GM12873 (cell line): ENCODE measurements around the gene CCR3.

ENCODE experiments used
- CTCF ChIP-seq: IDR thresholded peaks from 2 replicates; pipeline ENCODE4 v1.5.1; 2012; ENCODE audit warnings: low read depth, mild to moderate bottlenecking, moderate library complexity, low read length, control low read depth; ENCODE audit not compliant: insufficient read depth; ENCODE audit errors: missing control alignments

The CCR3 gene

GRCh38 chr3:46238386-46238785 is 3.9 kb upstream of the CCR3 start:
- TF ChIP-seq CTCF = no peak

- TF ChIP-seq CTCF = no peak
Measured at GRCh38 chr3:46239301-46239938, 2.8 kb upstream of the CCR3 start.

- no peak for TF ChIP-seq CTCF
Measured at GRCh38 chr3:46239952-46240351, 2.3 kb upstream of the CCR3 start.

- TF ChIP-seq CTCF = no peak
Measured at GRCh38 chr3:46243560-46243959, 1.3 kb downstream of the CCR3 start.

GRCh38 chr3:46245146-46245545 is 2.9 kb downstream of the CCR3 start:
- no peak for TF ChIP-seq CTCF

- TF ChIP-seq CTCF = no peak
Measured at GRCh38 chr3:46252980-46253379, 10.7 kb downstream of the CCR3 start.

GRCh38 chr3:46258525-46258924 is 16.3 kb downstream of the CCR3 start:
- no peak for TF ChIP-seq CTCF
